ENCODE data around the gene SLC47A1.

GRCh38 chr17:19579867-19580565 is 46.4 kb downstream of the SLC47A1 start:
- TF ChIP-seq, protein P1, sequence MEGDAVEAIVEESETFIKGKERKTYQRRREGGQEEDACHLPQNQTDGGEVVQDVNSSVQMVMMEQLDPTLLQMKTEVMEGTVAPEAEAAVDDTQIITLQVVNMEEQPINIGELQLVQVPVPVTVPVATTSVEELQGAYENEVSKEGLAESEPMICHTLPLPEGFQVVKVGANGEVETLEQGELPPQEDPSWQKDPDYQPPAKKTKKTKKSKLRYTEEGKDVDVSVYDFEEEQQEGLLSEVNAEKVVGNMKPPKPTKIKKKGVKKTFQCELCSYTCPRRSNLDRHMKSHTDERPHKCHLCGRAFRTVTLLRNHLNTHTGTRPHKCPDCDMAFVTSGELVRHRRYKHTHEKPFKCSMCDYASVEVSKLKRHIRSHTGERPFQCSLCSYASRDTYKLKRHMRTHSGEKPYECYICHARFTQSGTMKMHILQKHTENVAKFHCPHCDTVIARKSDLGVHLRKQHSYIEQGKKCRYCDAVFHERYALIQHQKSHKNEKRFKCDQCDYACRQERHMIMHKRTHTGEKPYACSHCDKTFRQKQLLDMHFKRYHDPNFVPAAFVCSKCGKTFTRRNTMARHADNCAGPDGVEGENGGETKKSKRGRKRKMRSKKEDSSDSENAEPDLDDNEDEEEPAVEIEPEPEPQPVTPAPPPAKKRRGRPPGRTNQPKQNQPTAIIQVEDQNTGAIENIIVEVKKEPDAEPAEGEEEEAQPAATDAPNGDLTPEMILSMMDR (IDR thresholded peaks at IDR 0.05), result no peak
- TF ChIP-seq EP300 (IDR thresholded peaks at IDR 0.05), result no peak
